HepG2 (cell line): ENCODE results near the gene VAMP8. TPM values are rescaled to one million over a fixed set of nuclear protein-coding genes. Genes with fewer than 3 reads are reported as not detected.

Experiments
- ARID5B ChIP-seq: IDR thresholded peaks from 2 replicates; pipeline ENCODE4 v1.4.0; 2020; ENCODE audit warnings: mild to moderate bottlenecking, missing genetic modification reagents
- BHLHE40 ChIP-seq: IDR thresholded peaks from 2 replicates; pipeline ENCODE4 v1.6.1; 2011; ENCODE audit warnings: low read length, improper control_type of control experiment
- DPF2 ChIP-seq: sonication (generic); formaldehyde crosslinking; IDR thresholded peaks from 2 replicates; pipeline ENCODE4 v1.4.0; 2020; ENCODE audit warnings: mild to moderate bottlenecking, low read depth, missing genetic modification reagents, borderline replicate concordance
- ELF4 ChIP-seq: sonication (generic); formaldehyde crosslinking; IDR thresholded peaks from 2 replicates; pipeline ENCODE4 v1.5.0; 2020; ENCODE audit warnings: missing genetic modification reagents, mild to moderate bottlenecking, moderate library complexity, borderline replicate concordance
- FOSL1 ChIP-seq: sonication (generic); formaldehyde crosslinking; IDR thresholded peaks from 2 replicates; pipeline ENCODE4 v1.9.0; 2021; ENCODE audit warnings: missing genetic modification reagents, borderline replicate concordance
- HMG20B ChIP-seq: conservative IDR thresholded peaks from 2 replicates; pipeline ENCODE4 v1.6.1; 2016; ENCODE audit warnings: missing genetic modification reagents, missing compliant biosample characterization
- HNF4A ChIP-seq: sonication (generic); formaldehyde crosslinking; IDR thresholded peaks from 2 replicates; pipeline ENCODE4 v1.4.0; 2020; ENCODE audit warnings: missing genetic modification reagents
- KDM4B ChIP-seq: sonication (generic); formaldehyde crosslinking; IDR thresholded peaks from 2 replicates; pipeline ENCODE4 v1.4.0; 2020; ENCODE audit warnings: missing genetic modification reagents
- MBNL3 ChIP-seq: fragments of 250-450 bp; sonication (Bioruptor Pico); conservative IDR thresholded peaks from 2 replicates; pipeline ENCODE4 v1.8.0; 2022; ENCODE audit warnings: mild to moderate bottlenecking, inconsistent platforms
- PHF20 ChIP-seq: sonication (generic); formaldehyde crosslinking; IDR thresholded peaks from 2 replicates; pipeline ENCODE4 v1.5.0; 2020; ENCODE audit warnings: mild to moderate bottlenecking, missing genetic modification reagents
- SALL2 ChIP-seq: sonication (generic); formaldehyde crosslinking; IDR thresholded peaks from 2 replicates; pipeline ENCODE4 v1.8.1; 2023; ENCODE audit warnings: mild to moderate bottlenecking, missing genetic modification reagents, inconsistent platforms
- SP1 ChIP-seq, 2 experiments: fragments of 450-650 bp in 1 of 2; sonication (generic) in 1 of 2; formaldehyde crosslinking in 1 of 2; IDR thresholded peaks; 2 replicates each; pipeline versions ENCODE4 v1.4.0 to v1.6.1; 2016 to 2020; ENCODE audit warnings: missing genetic modification reagents in 1 of 2
- THAP11 ChIP-seq: IDR thresholded peaks from 2 replicates; pipeline ENCODE4 v1.6.1; 2016; ENCODE audit warnings: missing biosample characterization, missing genetic modification reagents
- TOPORS ChIP-seq: sonication (generic); formaldehyde crosslinking; IDR thresholded peaks from 2 replicates; pipeline ENCODE4 v1.8.0; 2023; ENCODE audit warnings: mild to moderate bottlenecking, missing genetic modification reagents
- ZBTB7B ChIP-seq: sonication (generic); formaldehyde crosslinking; IDR thresholded peaks from 2 replicates; pipeline ENCODE4 v1.4.0; 2020; ENCODE audit warnings: missing genetic modification reagents
- ZFP62 ChIP-seq: sonication (generic); formaldehyde crosslinking; IDR thresholded peaks from 2 replicates; pipeline ENCODE4 v1.4.0; 2020; ENCODE audit warnings: missing genetic modification reagents
- ZFP82 ChIP-seq: sonication (generic); formaldehyde crosslinking; IDR thresholded peaks from 2 replicates; pipeline ENCODE4 v1.5.1; 2020; ENCODE audit warnings: mild to moderate bottlenecking, missing genetic modification reagents, borderline replicate concordance
- ZFY ChIP-seq: sonication (generic); formaldehyde crosslinking; IDR thresholded peaks from 2 replicates; pipeline ENCODE4 v1.4.0; 2020; ENCODE audit warnings: missing genetic modification reagents
- ZMYM2 ChIP-seq: sonication (generic); formaldehyde crosslinking; IDR thresholded peaks from 2 replicates; pipeline ENCODE4 v1.8.0; 2022; ENCODE audit warnings: mild to moderate bottlenecking, missing genetic modification reagents
- ZNF253 ChIP-seq: sonication (generic); formaldehyde crosslinking; IDR thresholded peaks from 2 replicates; pipeline ENCODE4 v1.8.0; 2022; ENCODE audit warnings: mild to moderate bottlenecking, missing genetic modification reagents, borderline replicate concordance
- ZNF451 ChIP-seq: sonication (generic); formaldehyde crosslinking; IDR thresholded peaks from 2 replicates; pipeline ENCODE4 v1.5.0; 2020; ENCODE audit warnings: mild to moderate bottlenecking, missing genetic modification reagents
- ZNF691 ChIP-seq: sonication (generic); formaldehyde crosslinking; IDR thresholded peaks from 2 replicates; pipeline ENCODE4 v1.4.0; 2020; ENCODE audit warnings: missing genetic modification reagents, low read depth, mild to moderate bottlenecking, borderline replicate concordance
- ZNF704 ChIP-seq: sonication (generic); formaldehyde crosslinking; IDR thresholded peaks from 2 replicates; pipeline ENCODE4 v1.8.1; 2023; ENCODE audit warnings: mild to moderate bottlenecking, inconsistent platforms, moderate library complexity, missing genetic modification reagents, borderline replicate concordance
- ZSCAN12 ChIP-seq: sonication (generic); formaldehyde crosslinking; IDR thresholded peaks from 2 replicates; pipeline ENCODE4 v1.9.0; 2021; ENCODE audit warnings: mild to moderate bottlenecking, missing genetic modification reagents
- polyA plus RNA-seq, 8 experiments: library from polyadenylated mRNA; depleted of rRNA in 3 of 8; stranded (reverse) in 7 of 8; unstranded in 1 of 8; fragments of >200 nt; fragmentation: Illumina TruSeq in 4 of 8; extraction: Trizol in 4 of 8; gene quantifications; 2 replicates each; pipeline versions ENCODE4 v1.2.1 to v1.2.3, GENCODE V29; 2011 to 2016; ENCODE audit warnings: low read depth in 4 of 8, missing spikeins in 1 of 8, mixed read lengths in 1 of 8; ENCODE audit not compliant: insufficient read depth in 1 of 8
- total RNA-seq, 5 experiments: library from RNA; depleted of rRNA; stranded (reverse); fragments of >200 nt; fragmentation: Illumina TruSeq; extraction: Trizol; gene quantifications; 2 replicates each; pipeline ENCODE4 v1.2.3, GENCODE V29; 2016; ENCODE audit warnings: low read depth in 1 of 5

Gene VAMP8
- total and polyA plus RNA-seq, 2 of the 13 experiments (the other 11 are each of a cell fraction or from before 2014, with no cell fraction given): 83.3 to 157 TPM

GRCh38 chr2:85584857-85585780, 7.7 kb downstream of the VAMP8 start (continued):
- peak; percentile 93 for TF ChIP-seq ARID5B
- peak; percentile 92 for TF ChIP-seq FOSL1 (CRISPR knock-in tag)
- peak; percentile 39; the same call in 1 of the 2 replicates for TF ChIP-seq ZNF451
- TF ChIP-seq THAP11 (CRISPR knock-in tag): peak; percentile 54
- TF ChIP-seq ZSCAN12 (CRISPR knock-in tag): no peak
- TF ChIP-seq ELF4 (CRISPR knock-in tag): peak; percentile 65; the same call in 1 of the 2 replicates
- TF ChIP-seq ZFY (CRISPR knock-in tag): peak; percentile 55; the same call in 1 of the 2 replicates
- TF ChIP-seq ZFP62 (CRISPR knock-in tag): no peak
- peak; percentile 80 for TF ChIP-seq DPF2 (CRISPR knock-in tag)
- TF ChIP-seq KDM4B (CRISPR knock-in tag): peak; percentile 35; the same call in 1 of the 2 replicates
- TF ChIP-seq ZFP82: peak; percentile 42; the same call in 1 of the 2 replicates
- peak; percentile 66 for TF ChIP-seq PHF20 (CRISPR knock-in tag)
- no peak for TF ChIP-seq ZNF253
- peak; percentile 79 for TF ChIP-seq BHLHE40
- TF ChIP-seq SP1 (IDR thresholded peaks at IDR 0.05): no peak
- 0 out of 2 replicates have a peak, but pooled peaks have one; percentile 29 for TF ChIP-seq SP1 (CRISPR knock-in tag; IDR thresholded peaks at IDR 0.05)
- peak; percentile 83 for TF ChIP-seq HNF4A
- TF ChIP-seq ZBTB7B: no peak
- no peak; the same call in 1 of the 2 replicates for TF ChIP-seq TOPORS
- peak; percentile 45; the same call in 1 of the 2 replicates for TF ChIP-seq HMG20B
- TF ChIP-seq SALL2 (CRISPR knock-in tag): peak; percentile 27; the same call in 1 of the 2 replicates
- TF ChIP-seq ZMYM2 (CRISPR knock-in tag): no peak
- TF ChIP-seq ZNF704: peak; percentile 81; the same call in 1 of the 2 replicates
- no peak; the same call in 1 of the 2 replicates for TF ChIP-seq MBNL3 (CRISPR knock-in tag)
- 0 out of 2 replicates have a peak, but pooled peaks have one; percentile 49 for TF ChIP-seq ZNF691 (CRISPR knock-in tag)
